Activated CD4-positive, alpha-beta T cell treated with anti-CD3 and anti-CD28 coated beads for 4 hours (primary cell): ENCODE measurements around the gene CCDC183.
"Not testable (repeated sequence)": the region's sequence is repeated elsewhere in the genome, so short reads cannot be mapped to it uniquely, and the experiment has no call there.

Experiments
- DNase-seq, 2 donors: peaks; one replicate each; pipeline ENCODE4 v3.0.0-alpha.2; 2020

Gene CCDC183

DNA sequence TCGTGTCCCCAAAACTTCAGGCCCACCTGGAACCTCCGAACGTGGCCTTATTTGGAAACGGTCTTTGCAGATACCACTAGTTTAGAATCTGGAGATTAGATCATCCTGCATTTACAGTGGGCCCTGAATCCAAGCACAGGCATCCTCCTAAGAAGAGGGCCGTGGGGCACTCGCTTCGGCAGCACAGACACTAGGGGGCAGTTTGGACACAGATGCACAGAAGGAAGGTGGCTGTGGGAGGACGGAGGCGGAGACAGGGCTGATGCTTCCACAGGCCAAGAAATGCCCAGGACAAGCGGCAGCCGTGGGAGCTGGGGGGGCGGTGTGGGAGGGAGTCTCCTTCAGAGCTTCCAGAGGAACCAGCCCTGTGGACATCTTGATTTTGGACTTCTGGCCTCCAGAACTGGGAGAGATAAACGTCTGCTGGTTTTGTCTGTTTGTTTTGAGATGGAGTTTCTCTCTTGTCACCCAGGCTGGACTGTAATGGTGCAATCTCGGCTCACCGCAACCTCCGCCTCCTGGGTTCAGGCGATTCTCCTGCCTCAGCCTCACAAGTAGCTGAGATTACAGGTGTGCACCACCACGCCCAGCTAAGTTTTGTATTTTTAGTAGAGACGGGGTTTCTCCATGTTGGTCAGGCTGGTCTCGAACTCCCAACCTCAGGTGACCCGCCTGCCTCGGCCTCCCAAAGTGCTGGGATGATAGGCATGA is 35.1 kb upstream of the CCDC183 start:
- DNase-seq, result not testable (repeated sequence)

DNA sequence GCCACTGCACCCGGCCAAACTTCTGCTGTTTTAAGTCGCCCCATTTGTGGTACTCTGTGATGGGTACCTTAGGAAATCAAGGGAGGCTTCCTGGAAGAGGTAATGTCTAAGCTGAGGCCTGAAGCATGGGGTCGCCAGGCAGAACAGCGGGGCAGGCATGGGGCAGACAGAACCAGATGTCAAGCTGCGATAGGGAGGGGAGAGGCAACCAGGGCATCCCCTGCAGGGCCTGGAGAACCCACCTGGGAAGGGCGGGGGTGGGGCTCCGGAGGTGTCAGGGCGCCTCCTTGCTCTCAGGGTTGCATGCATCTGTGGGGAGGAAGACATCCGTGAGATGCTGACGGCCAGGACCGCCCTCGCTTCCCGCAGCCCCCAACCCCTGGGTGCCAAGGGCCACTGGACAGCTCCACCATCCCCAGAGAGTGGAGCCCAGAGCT is 34.6 kb upstream of the CCDC183 start:
- no peak for DNase-seq

- DNase-seq, result no peak
These were observed 33.9 kb upstream of the CCDC183 start for GRCh38 chr9:136762221-136762691.

DNA sequence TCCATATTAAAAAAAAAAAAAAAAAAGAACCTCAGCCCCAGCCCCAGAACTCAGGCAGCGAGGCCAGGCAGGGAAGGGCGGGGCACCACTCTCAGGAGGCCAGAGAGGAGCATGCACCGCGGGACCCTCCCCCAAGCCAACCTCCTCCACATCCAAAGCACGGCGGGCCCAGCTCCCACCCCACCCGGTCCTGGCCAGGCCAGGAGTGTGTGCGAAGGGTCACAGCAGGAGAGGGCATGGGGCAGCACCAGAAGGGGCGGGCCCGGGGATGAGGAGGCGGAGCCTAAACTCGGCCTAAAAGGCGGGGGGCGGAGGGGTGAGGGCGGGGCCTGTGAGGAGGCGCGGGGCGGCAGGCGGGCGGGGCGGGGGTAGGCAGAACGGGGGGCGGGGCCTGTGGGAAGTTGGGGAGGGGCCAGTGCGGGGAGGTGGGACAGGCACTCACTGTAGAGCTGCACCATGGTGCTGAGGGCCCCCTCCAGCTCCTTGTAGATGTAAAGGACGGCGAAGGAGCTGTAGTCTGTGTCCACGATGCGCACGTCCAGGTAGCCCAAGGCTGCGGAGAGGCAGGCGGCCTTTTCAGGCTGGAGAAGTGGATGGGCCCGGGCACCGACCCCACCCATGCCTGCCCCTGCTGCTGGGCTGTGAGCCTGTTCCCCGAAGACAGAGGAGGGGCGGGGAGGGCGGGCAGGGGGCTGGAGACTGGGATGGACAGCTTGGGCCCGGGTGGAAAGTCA is 33.1 kb upstream of the CCDC183 start:
- DNase-seq, result peak; percentile 33 to 47

DNA sequence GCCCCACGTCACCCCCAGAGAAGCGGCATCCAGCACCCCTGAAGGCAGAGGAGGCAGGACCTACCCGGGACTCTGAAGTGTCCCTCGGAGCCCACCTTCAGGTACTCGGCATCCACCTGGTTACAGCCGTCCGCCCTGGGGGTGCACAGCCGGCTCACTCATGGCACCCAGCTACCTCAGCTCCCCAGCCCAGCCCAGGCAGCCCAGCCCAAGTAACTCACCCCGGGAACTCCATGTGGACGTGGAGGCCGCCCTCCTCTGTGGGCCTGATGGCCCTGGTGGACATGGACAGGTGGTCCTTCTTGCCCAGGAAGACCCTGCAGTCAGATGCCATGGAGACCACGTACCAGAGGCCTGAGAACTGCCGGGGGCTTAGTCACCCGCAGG is 32.5 kb upstream of the CCDC183 start:
- DNase-seq, result no peak

DNA sequence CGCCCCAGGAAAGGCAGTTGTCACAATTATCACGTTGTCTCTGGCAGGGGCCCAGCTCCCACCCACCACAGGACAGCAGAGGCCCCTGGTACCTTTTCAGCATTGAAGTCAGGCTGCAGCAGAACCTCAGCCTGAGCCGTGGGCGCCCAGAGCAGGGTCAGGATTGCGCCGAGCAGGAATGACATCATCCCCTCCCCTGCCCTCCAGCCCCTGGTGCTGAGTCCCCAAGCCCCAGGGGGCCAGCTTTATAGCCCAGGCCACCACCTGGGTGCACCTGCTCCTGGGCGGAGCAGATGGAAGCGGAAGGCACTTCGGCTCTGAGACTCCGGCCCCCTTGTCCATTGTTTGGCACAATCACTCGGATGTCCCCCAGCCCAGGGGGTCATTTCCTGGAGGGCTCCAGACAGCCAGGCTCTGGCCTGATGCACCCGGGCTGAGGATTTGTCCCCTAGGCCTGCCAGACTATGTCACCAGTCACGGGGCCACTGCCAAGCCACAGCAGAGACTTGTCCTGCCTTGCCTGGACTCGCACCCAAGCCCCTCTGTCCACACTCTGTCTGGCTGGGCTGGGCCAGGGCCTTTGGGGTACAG is 31.7 kb upstream of the CCDC183 start, which contains the start of gene LCN15:
LCN15 (minus strand) TSS at position 218 of the 591 bp plus-strand sequence; CDS start at position 188, 30 bp downstream.
- DNase-seq, result no peak

DNA sequence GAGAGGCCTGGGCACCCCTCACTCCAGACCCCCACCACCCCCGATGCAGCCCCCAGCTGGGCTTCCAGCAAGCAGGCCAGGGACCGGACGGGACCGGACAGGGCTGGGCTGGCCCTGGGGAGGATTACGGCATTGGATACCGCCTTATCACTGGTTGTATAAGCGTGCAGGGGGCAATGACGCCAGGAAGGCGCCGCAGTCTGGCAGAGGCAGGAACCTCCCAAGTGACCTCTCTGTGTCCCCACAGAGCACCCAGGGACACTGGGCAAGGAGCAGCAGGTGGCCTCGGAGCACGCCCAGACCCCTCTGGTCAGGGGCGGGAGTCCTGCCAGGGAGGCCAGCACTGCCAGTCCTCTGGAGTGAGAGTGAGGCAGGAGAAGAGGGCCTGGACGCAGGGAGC is 31.1 kb upstream of the CCDC183 start:
- no peak for DNase-seq

GRCh38 chr9:136765745-136766409 is 30.3 kb upstream of the CCDC183 start:
- not testable (repeated sequence) for DNase-seq

GRCh38 chr9:136766410-136767120 is 29.6 kb upstream of the CCDC183 start:
- DNase-seq, result peak; percentile 30 to 35

DNA sequence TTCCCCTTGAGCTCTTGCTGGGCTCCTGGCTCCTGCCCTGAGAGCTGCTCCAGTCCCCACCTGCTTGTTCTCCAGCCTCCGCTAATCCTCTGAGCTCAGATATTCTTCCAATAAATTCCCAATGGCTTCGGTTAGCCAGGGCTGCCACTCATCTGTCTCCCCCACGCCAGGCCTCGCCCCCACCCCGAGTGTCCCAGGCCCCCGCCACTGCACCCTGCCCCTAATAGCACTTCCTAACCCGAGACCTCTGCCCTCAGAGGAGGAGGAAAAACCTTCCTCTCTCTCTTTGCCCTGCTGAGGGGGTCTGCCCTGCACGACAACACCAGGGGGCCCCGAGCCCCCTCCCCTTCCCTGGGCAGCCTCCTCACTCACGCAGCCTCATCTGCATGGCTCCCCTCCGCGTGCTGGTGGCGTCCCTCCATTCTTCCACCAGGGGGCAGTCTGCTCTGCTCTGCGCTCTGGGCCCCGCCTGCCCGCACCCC is 26.4 kb upstream of the CCDC183 start:
- peak; percentile 46 to 51 for DNase-seq

DNA sequence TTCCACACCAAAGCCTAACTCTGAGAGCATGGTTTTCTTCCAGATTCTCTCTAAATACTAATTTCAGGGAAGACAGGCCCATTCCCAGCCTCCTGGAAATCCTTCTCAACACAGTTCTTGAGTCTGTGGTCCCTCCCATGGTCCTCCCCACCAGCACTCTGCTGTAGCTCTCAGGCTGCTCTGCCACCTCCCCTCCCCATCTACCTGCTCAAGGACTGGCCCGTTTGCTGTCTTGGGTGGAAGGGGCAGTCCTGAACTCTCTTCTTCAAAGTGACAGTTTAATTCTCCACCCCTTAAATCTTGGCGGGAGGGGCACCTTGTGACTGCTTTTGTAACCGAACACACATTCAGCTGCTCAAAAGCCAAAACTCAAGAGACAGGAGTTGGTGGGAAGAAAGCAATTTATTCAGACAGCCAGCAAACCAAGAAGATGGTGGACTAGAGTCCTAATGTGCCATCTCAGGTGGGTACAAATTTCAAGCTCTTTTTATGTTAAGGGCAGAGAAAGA is 24.2 kb upstream of the CCDC183 start:
- DNase-seq, result no peak

DNA sequence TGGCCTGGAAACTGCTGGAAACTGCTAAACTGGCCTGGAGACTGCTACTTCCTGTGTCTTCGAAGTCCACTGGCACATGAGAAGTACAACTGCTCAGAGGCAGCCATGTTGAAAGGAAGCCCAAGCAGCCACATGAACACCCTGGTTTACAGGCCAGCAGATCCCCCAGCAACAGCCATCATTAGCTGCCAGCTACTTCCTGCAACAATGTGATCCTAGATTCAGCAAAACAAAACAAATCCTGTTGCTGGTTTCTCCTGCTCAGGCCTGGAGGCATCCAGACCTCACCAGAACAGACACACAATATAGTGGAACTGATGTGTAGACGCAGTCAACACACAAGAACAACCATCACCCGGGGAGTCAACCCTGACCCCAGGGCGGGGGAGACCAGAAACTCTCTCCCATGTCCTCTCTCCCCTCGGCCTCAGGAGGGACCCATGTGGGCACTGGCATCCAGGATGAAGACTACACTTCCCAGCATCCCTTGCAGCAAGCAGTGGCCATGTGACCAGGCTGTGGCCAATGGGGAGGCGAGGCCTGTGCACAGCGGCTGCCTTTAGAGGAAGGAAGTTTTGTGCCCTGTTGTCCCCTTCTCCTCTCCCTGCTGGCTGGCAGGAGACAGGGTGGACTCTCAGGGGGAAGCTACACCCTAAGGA is 22.6 kb upstream of the CCDC183 start:
- DNase-seq, result no peak

- DNase-seq, result no peak
These were observed 21.6 kb upstream of the CCDC183 start for GRCh38 chr9:136774416-136775045.

DNA sequence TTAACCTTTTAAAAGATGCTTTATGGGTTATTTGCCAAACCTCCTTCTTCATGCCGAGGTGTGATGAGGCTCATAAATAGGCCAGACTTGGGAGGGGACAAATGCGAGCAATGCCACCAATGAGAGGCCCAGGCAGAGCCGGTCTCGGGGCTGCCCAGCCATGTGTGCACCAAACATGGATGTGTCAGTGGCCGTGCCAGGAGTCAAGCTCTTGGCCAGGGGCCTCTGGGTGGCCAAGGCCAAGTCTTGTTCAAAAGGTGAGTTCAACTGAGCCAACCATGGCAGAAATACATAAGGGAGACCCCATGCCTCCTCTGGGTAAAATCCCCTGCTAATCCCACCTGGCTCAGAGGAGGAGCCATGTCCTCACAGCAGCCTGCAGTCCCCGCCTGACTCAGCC is 20.9 kb upstream of the CCDC183 start:
- DNase-seq, result no peak

GRCh38 chr9:136776947-136777346 is 19.2 kb upstream of the CCDC183 start:
- no peak for DNase-seq

- no peak for DNase-seq
These were observed 18.8 kb upstream of the CCDC183 start for GRCh38 chr9:136777359-136777758.

- DNase-seq, result no peak
These were observed 16.3 kb upstream of the CCDC183 start for GRCh38 chr9:136779808-136780207.

- no peak for DNase-seq
These were observed 13.7 kb upstream of the CCDC183 start for GRCh38 chr9:136782452-136782851.

GRCh38 chr9:136784249-136784996 is 11.7 kb upstream of the CCDC183 start:
- DNase-seq, result no peak

DNA sequence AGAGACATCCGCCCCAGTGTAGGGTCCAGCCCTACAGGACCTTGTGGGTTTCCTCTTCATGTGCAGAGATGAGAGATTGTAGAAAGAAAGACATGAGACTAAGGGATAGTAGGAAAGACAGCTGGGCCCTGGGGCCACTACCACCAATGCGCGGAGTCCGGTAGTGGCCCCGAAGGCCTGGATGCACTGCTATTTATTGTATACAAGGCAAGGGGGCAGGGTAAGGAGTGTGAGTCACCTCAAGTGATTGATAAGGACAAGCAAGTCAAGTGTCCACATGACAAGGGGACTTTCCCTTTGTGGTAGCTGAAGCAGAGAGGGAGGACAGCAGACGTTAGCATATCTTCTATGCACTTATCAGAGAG is 11.2 kb upstream of the CCDC183 start:
- no peak for DNase-seq
